ENCODE measurements around the gene COX4I1. TPM values are rescaled to one million over a fixed set of nuclear protein-coding genes. Genes with fewer than 3 reads are reported as not detected.

Gene COX4I1
- total and polyA plus RNA-seq, 10 of the 15 experiments (the other 5 are each of a cell fraction or from before 2014, with no cell fraction given), result 480 to 1,889 (median 872) TPM

DNA sequence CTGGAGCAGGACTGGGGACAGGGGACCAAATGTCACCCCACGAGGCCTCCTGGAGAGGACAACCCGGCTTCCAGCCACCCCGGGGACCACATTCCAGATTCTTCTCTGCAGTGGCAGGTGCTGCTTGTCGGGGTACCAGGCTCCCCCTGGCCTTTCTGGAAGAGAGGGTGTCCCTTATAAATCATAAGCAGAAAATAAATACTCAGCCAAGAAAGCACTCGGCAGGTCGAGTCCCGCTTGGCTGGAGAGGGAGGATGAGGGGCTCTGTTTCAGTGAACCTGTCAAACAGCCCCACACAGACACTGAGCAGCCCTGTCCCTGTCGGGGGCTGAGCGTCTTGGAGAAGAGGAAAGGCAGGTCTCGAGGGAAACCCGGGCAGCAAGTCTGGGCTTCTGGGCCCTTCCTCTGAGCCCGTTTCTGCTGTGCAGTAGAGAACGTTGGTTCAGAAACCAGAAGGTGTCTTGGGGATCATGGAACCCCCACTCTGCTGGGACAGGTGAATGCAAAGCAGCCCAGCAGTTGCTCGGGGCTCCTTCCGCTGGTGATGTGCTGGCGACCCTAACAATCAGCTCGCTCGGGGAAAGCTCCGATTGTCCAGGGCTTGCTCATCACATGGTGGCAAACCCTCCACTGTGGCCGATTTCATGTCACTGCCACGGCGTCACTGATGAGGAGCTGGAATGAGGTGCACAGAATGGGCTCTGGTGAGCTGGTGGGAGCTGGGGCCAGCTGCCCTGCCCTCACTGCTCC is 36.6 kb downstream of the COX4I1 start:
- Histone ChIP-seq H3K4me1 (ENCODE audit: control insufficient read depth, insufficient read depth, low read length) (peaks cover 9% of the 10 kb centered on the region), H3K9ac (ENCODE audit: control insufficient read depth, insufficient read depth, low read length) (no peak overlapping the region), H3K4me2 (ENCODE audit: control insufficient read depth, insufficient read depth) (no peak overlapping the region), H3K27ac (ENCODE audit: control insufficient read depth, insufficient read depth) (no peak overlapping the region), H3K27me3 (replicated peaks in 1 of 2; ENCODE audit: control insufficient read depth in 2 of 2, insufficient read depth in 2 of 2, low read length in 1 of 2) (peaks cover 2 to 3% of the 10 kb centered on the region in 2 experiments; a peak in 3 of 4 replicates), H3K36me3 (ENCODE audit: control insufficient read depth in 2 of 2, insufficient read depth in 2 of 2, low read length in 1 of 2) (no peaks in the 10 kb centered on the region), H2AFZ (ENCODE audit: control insufficient read depth, low read depth, low read length) (no peak overlapping the region), H3K4me3 (no peak overlapping the region), H3K9me3 (replicated peaks; ENCODE audit: control insufficient read depth, insufficient read depth, low read length) (no peaks in the 10 kb centered on the region; the same call in 2 of the 3 replicates), H3K79me2 (ENCODE audit: control insufficient read depth, insufficient read depth, low read length) (no peaks in the 10 kb centered on the region), H4K20me1 (ENCODE audit: control insufficient read depth, insufficient read depth) (no peaks in the 10 kb centered on the region)
- RAD21 ChIA-PET (ENCODE audit: unreplicated experiment), result no interaction called here
- POLR2A ChIA-PET, result no interaction called here
- no peak for ATAC-seq
- 38% methylated on average over 22 of the region's 22 CpGs for WGBS (ENCODE audit: insufficient coverage, insufficient replicate concordance, low lambda C conversion rate, missing lambda C conversion rate)
- CTCF ChIA-PET, result interaction anchor here (0.9 kb wide), 1 partner anchor 15 kb away, joined by 3 read pairs; no protein-coding TSS in a partner anchor
- in situ Hi-C loops (cut with MboI) (no loop called here), intact Hi-C loops (cut with micrococcal nuclease; ENCODE audit: unreplicated experiment) (no loop called here)
- no peak for DNase-seq (ENCODE audit: low read depth, low spot score)
- FAIRE-seq, result no peak
- SMC1A ChIA-PET (ENCODE audit: uncharacterized antibody, unreplicated experiment), result no interaction called here
- no TSS peak for BruUV-seq (replicated peaks)
- no peak for TF ChIP-seq SREBF2 (IDR thresholded peaks at IDR 0.05; ENCODE audit: low read length)
- TF ChIP-seq, protein P1, sequence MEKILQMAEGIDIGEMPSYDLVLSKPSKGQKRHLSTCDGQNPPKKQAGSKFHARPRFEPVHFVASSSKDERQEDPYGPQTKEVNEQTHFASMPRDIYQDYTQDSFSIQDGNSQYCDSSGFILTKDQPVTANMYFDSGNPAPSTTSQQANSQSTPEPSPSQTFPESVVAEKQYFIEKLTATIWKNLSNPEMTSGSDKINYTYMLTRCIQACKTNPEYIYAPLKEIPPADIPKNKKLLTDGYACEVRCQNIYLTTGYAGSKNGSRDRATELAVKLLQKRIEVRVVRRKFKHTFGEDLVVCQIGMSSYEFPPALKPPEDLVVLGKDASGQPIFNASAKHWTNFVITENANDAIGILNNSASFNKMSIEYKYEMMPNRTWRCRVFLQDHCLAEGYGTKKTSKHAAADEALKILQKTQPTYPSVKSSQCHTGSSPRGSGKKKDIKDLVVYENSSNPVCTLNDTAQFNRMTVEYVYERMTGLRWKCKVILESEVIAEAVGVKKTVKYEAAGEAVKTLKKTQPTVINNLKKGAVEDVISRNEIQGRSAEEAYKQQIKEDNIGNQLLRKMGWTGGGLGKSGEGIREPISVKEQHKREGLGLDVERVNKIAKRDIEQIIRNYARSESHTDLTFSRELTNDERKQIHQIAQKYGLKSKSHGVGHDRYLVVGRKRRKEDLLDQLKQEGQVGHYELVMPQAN (conservative IDR thresholded peaks at IDR 0.05), result no peak
- TF ChIP-seq, protein P2, sequence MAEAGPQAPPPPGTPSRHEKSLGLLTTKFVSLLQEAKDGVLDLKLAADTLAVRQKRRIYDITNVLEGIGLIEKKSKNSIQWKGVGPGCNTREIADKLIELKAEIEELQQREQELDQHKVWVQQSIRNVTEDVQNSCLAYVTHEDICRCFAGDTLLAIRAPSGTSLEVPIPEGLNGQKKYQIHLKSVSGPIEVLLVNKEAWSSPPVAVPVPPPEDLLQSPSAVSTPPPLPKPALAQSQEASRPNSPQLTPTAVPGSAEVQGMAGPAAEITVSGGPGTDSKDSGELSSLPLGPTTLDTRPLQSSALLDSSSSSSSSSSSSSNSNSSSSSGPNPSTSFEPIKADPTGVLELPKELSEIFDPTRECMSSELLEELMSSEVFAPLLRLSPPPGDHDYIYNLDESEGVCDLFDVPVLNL (IDR thresholded peaks at IDR 0.05; ENCODE audit: low read depth, low read length), result no peak
- no peak for TF ChIP-seq KDM1A (IDR thresholded peaks at IDR 0.05; ENCODE audit: borderline replicate concordance)
- TF ChIP-seq, protein P3, sequence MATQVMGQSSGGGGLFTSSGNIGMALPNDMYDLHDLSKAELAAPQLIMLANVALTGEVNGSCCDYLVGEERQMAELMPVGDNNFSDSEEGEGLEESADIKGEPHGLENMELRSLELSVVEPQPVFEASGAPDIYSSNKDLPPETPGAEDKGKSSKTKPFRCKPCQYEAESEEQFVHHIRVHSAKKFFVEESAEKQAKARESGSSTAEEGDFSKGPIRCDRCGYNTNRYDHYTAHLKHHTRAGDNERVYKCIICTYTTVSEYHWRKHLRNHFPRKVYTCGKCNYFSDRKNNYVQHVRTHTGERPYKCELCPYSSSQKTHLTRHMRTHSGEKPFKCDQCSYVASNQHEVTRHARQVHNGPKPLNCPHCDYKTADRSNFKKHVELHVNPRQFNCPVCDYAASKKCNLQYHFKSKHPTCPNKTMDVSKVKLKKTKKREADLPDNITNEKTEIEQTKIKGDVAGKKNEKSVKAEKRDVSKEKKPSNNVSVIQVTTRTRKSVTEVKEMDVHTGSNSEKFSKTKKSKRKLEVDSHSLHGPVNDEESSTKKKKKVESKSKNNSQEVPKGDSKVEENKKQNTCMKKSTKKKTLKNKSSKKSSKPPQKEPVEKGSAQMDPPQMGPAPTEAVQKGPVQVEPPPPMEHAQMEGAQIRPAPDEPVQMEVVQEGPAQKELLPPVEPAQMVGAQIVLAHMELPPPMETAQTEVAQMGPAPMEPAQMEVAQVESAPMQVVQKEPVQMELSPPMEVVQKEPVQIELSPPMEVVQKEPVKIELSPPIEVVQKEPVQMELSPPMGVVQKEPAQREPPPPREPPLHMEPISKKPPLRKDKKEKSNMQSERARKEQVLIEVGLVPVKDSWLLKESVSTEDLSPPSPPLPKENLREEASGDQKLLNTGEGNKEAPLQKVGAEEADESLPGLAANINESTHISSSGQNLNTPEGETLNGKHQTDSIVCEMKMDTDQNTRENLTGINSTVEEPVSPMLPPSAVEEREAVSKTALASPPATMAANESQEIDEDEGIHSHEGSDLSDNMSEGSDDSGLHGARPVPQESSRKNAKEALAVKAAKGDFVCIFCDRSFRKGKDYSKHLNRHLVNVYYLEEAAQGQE (IDR thresholded peaks at IDR 0.05; ENCODE audit: low read depth, low read length), result no peak
- TF ChIP-seq LARP7 (IDR thresholded peaks at IDR 0.05), result no peak
- no peak for TF ChIP-seq ATF7 (IDR thresholded peaks at IDR 0.05; ENCODE audit: low read depth)
- no peak for TF ChIP-seq ZBED1 (IDR thresholded peaks at IDR 0.05; ENCODE audit: borderline replicate concordance)
- TF ChIP-seq TAF1 (IDR thresholded peaks at IDR 0.05; ENCODE audit: borderline replicate concordance, low read depth, low read length), result no peak
- TF ChIP-seq JUNB (IDR thresholded peaks at IDR 0.05), result no peak
- TF ChIP-seq NBN (IDR thresholded peaks at IDR 0.05), result no peak
- TF ChIP-seq MXI1 (IDR thresholded peaks at IDR 0.05; ENCODE audit: low read depth, low read length), result no peak
- TF ChIP-seq YBX1 (IDR thresholded peaks at IDR 0.05), result no peak
- TF ChIP-seq, protein P4, sequence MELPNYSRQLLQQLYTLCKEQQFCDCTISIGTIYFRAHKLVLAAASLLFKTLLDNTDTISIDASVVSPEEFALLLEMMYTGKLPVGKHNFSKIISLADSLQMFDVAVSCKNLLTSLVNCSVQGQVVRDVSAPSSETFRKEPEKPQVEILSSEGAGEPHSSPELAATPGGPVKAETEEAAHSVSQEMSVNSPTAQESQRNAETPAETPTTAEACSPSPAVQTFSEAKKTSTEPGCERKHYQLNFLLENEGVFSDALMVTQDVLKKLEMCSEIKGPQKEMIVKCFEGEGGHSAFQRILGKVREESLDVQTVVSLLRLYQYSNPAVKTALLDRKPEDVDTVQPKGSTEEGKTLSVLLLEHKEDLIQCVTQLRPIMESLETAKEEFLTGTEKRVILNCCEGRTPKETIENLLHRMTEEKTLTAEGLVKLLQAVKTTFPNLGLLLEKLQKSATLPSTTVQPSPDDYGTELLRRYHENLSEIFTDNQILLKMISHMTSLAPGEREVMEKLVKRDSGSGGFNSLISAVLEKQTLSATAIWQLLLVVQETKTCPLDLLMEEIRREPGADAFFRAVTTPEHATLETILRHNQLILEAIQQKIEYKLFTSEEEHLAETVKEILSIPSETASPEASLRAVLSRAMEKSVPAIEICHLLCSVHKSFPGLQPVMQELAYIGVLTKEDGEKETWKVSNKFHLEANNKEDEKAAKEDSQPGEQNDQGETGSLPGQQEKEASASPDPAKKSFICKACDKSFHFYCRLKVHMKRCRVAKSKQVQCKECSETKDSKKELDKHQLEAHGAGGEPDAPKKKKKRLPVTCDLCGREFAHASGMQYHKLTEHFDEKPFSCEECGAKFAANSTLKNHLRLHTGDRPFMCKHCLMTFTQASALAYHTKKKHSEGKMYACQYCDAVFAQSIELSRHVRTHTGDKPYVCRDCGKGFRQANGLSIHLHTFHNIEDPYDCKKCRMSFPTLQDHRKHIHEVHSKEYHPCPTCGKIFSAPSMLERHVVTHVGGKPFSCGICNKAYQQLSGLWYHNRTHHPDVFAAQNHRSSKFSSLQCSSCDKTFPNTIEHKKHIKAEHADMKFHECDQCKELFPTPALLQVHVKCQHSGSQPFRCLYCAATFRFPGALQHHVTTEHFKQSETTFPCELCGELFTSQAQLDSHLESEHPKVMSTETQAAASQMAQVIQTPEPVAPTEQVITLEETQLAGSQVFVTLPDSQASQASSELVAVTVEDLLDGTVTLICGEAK (IDR thresholded peaks at IDR 0.05; ENCODE audit: borderline replicate concordance), result no peak

All from GM12878 (cell line).